Esophagus muscularis mucosa (tissue), 4 donors: ENCODE results near the gene GSE1. TPM values are rescaled to one million over a fixed set of nuclear protein-coding genes. Genes with fewer than 3 reads are reported as not detected.

ENCODE experiments used
- DNase-seq: peaks from one replicate; pipeline ENCODE4 v3.0.0-alpha.2; 2017; ENCODE audit errors: extremely low spot score
- H3K27ac ChIP-seq, 4 donors: fragments of 200-600 bp; sonication (generic); replicated peaks in 1 of 4; 1 replicate in 3 of 4; 2 replicates in 1 of 4; pipeline ENCODE4 v1.5.1; 2016 to 2019; ENCODE audit warnings: mild to moderate bottlenecking in 1 of 4
- H3K27me3 ChIP-seq, 4 donors: fragments of 200-600 bp; sonication (generic); one replicate each; pipeline versions ENCODE4 v1.5.1 to v1.6.0; 2016 to 2019
- H3K36me3 ChIP-seq, 4 donors: fragments of 200-600 bp; sonication (generic); one replicate each; pipeline ENCODE4 v1.5.1; 2016 to 2019
- H3K4me1 ChIP-seq, 4 donors: fragments of 200-600 bp; sonication (generic); one replicate each; pipeline ENCODE4 v1.5.1; 2016 to 2019
- H3K4me3 ChIP-seq, 4 donors: fragments of 200-600 bp; sonication (generic); 1 replicate in 2 of 4; 2 replicates in 2 of 4; pipeline ENCODE4 v1.5.1; 2016 to 2019; ENCODE audit warnings: mild to moderate bottlenecking in 4 of 4, moderate library complexity in 1 of 4
- H3K9me3 ChIP-seq, 4 donors: fragments of 200-600 bp; sonication (generic); 1 replicate in 3 of 4; 2 replicates in 1 of 4; pipeline ENCODE4 v1.5.1; 2016 to 2019
- CTCF ChIP-seq, 3 experiments: fragments of 200-600 bp in 2 of 3; fragments of 450-650 bp in 1 of 3; sonication (generic) in 2 of 3; IDR thresholded peaks; one replicate each; pipeline ENCODE4 v1.5.1; 2017 to 2019; ENCODE audit warnings: antibody characterized with exemption in 3 of 3, mild to moderate bottlenecking in 2 of 3, moderate library complexity in 1 of 3
- EP300 ChIP-seq: sonication (generic); formaldehyde crosslinking; IDR thresholded peaks from one replicate; pipeline ENCODE4 v1.6.1; 2017; ENCODE audit warnings: antibody characterized with exemption
- POLR2A ChIP-seq: fragments of 450-650 bp; IDR thresholded peaks from one replicate; pipeline ENCODE4 v1.6.1; 2017; ENCODE audit warnings: antibody characterized with exemption, moderate library complexity, mild to moderate bottlenecking, low read depth
- POLR2AphosphoS5 ChIP-seq, 2 donors: sonication (generic); formaldehyde crosslinking; IDR thresholded peaks; one replicate each; pipeline ENCODE4 v1.6.1; 2017; ENCODE audit warnings: antibody characterized with exemption in 2 of 2
- WGBS: methylation state at CpG from one replicate; pipeline ENCODE4 v1.1.5; 2018; 5-methylcytosine and 5-hydroxymethylcytosine counted together
- intact Hi-C: fragments of 100-400 bp; cut with DNase I; formaldehyde crosslinking; loops from one replicate; pipeline ENCODE4 v1.15.1; 2023
- total RNA-seq, 4 donors: library from RNA; depleted of rRNA; stranded (reverse); fragments of >200 nt; gene quantifications; one replicate each; pipeline versions ENCODE4 v1.1.0 to v1.2.1, GENCODE V29; 2016

GSE1 gene
- total RNA-seq, 4 donors from 2014 or later = 45.4 to 79.4 (median 49.5) TPM

- H3K27me3 ChIP-seq = peaks cover 0 to 50% (median 8%) of the 10 kb centered on the region in 4 donors
- no peaks in the 10 kb centered on the region for H3K9me3 ChIP-seq
- H3K27ac ChIP-seq = no peak overlapping the region
- 97% methylated on average over 5 of the region's 7 CpGs for WGBS
- H3K4me1 ChIP-seq = no peaks in the 10 kb centered on the region
- TF ChIP-seq POLR2A = no peak
- no peak for TF ChIP-seq CTCF (IDR thresholded peaks at IDR 0.05)
- TF ChIP-seq POLR2AphosphoS5 (IDR thresholded peaks at IDR 0.05) = no peak
- no peak for TF ChIP-seq EP300
- no peak for DNase-seq
- intact Hi-C loops = no loop called here
- H3K4me3 ChIP-seq = no peak overlapping the region
- H3K36me3 ChIP-seq = no peaks in the 10 kb centered on the region
Observed at GRCh38 chr16:85698459-85698891, 85.4 kb downstream of the GSE1 start.

- no peak overlapping the region for H3K4me3 ChIP-seq
- intact Hi-C loops = no loop called here
- H3K27ac ChIP-seq = no peak overlapping the region
- H3K4me1 ChIP-seq = no peaks in the 10 kb centered on the region
- no peak for TF ChIP-seq EP300
- TF ChIP-seq CTCF (IDR thresholded peaks at IDR 0.05) = no peak
- TF ChIP-seq POLR2AphosphoS5 (IDR thresholded peaks at IDR 0.05) = no peak
- no peak for TF ChIP-seq POLR2A
- H3K9me3 ChIP-seq = no peaks in the 10 kb centered on the region
- WGBS = 90% methylated on average over 9 of the region's 12 CpGs
- DNase-seq = no peak
- H3K36me3 ChIP-seq = no peaks in the 10 kb centered on the region
- H3K27me3 ChIP-seq = peaks cover 0 to 49% (median 8%) of the 10 kb centered on the region in 4 donors
Observed at GRCh38 chr16:85698935-85699558, 85.9 kb downstream of the GSE1 start.

- DNase-seq = no peak
- 74% methylated on average over 7 of the region's 7 CpGs for WGBS
- no peak for TF ChIP-seq CTCF (IDR thresholded peaks at IDR 0.05)
- no peak for TF ChIP-seq POLR2A
- no peak for TF ChIP-seq EP300
- no peak for TF ChIP-seq POLR2AphosphoS5 (IDR thresholded peaks at IDR 0.05)
- H3K4me1 ChIP-seq = no peaks in the 10 kb centered on the region
- no peaks in the 10 kb centered on the region for H3K36me3 ChIP-seq
- H3K27me3 ChIP-seq = peaks cover 0 to 43% (median 8%) of the 10 kb centered on the region in 4 donors
- no peak overlapping the region for H3K27ac ChIP-seq
- H3K9me3 ChIP-seq = no peaks in the 10 kb centered on the region
- intact Hi-C loops = no loop called here
- no peak overlapping the region for H3K4me3 ChIP-seq
Observed at GRCh38 chr16:85699628-85700027, 86.5 kb downstream of the GSE1 start.

- intact Hi-C loops = no loop called here
- Histone ChIP-seq H3K36me3 (no peaks in the 10 kb centered on the region), H3K27ac (no peak overlapping the region), H3K4me3 (no peak overlapping the region), H3K27me3 (peaks cover 0 to 2% (median 0%) of the 10 kb centered on the region in 4 donors), H3K4me1 (no peaks in the 10 kb centered on the region), H3K9me3 (no peaks in the 10 kb centered on the region)
- 95% methylated on average over 10 of the region's 11 CpGs for WGBS
- no peak for DNase-seq
- no peak for TF ChIP-seq CTCF (IDR thresholded peaks at IDR 0.05)
- no peak for TF ChIP-seq EP300
- TF ChIP-seq POLR2A = no peak
- TF ChIP-seq POLR2AphosphoS5 (IDR thresholded peaks at IDR 0.05) = no peak
Observed at GRCh38 chr16:85704011-85704410, 90.9 kb downstream of the GSE1 start.
